Occipital lobe (tissue), 2 donors: Measurements from ENCODE around the gene CIPC. TPM values are rescaled to one million over a fixed set of nuclear protein-coding genes. Genes with fewer than 3 reads are reported as not detected.

Source experiments
- DNase-seq: peaks from one replicate; lab custom pipeline; 2025; lab: John Stamatoyannopoulos, UW
- total RNA-seq: library from RNA; depleted of rRNA; stranded (reverse); fragments of >200 nt; gene quantifications from one replicate; pipeline ENCODE4 v1.2.3, GENCODE V29; 2014

The CIPC gene
- total RNA-seq, 1 donor from 2014 or later = 44.5 TPM

GRCh38 chr14:77069551-77069950 is 28.5 kb upstream of the CIPC start:
- no peak for DNase-seq

DNA sequence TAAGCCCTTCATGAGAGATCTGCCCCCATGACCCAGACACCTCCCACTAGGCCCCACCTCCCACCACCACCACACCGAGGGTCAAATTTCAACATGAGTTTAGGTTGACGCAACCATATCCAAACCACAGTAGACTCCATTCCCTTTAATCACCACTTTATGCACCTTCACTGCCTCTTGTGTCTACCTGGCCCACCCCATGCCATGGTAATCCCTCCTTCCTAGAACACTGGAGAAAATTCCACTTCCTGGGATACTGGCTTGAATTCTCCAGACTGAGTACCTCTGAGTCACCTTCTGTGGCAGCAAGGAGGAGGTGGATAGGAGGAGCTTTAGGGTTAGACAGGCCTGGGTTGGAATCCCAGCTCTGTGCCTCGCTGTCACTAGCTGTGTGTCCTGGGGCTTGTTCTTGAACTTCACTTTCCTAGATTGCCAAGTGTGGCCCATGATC is 26.1 kb upstream of the CIPC start:
- no peak for DNase-seq

DNA sequence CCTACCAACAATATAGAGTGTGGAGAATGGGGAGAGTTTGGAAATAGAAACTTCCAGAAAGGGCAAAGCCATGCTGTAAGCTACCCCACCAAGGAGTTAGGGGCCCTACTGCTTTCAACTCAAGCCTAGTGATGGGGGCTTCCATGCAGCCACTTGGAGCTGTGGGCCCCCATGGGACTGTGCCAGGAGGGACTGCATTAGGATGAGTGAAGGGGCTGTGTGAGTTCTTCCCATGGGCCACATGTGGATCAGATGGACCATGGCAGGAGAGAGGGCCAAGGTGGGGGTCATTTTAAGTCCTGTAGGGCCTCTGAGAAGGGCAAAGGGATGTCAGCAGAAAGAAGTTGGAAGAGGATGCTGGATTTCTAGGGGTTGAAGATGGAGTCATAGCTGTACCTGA is 23.1 kb upstream of the CIPC start:
- DNase-seq = no peak

DNA sequence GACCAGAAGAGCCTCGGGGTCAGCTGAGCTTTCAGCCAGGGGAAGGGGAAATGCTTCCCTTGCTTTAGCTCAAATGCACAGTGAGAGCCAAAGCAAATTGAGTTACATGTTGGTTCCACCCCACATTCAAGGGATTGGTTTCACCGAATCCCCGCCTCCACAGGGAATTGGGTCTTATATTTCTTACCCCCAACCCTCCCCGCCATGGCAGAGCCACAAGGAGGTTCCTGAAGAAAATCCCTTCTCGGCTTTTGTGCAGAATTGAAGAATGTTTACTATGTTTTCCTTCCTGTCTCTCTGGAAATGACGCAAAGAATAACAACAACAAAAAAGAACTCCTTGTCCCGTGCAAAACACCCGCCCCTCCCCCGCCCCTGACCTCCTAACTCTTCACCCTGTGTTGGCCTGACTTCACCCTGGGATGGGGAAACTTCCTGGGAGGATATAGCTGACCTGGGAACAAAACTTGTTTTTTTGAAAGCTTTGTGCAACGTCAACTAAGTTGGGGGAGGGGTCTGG is 21.9 kb upstream of the CIPC start:
- no peak for DNase-seq

DNA sequence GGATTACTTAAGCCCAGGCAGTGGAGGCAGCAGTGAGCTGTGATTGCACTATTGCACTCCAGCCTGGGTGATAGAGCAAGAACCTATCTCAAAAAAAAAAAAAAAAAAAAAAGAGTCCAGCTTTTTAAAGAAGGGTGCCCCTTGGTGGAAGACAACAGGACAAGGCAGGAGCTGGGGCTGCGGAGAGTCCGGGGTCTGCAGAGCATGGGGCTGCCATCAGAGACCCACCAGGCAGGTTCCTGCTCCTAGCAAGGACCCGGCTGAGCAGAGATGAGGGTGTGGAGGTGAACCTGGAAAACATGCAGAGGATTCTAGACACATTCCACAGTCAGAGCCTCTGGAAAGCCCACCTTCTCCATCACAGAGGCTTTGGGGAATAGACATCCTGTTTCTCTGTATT is 21.0 kb upstream of the CIPC start:
- DNase-seq = no peak

DNA sequence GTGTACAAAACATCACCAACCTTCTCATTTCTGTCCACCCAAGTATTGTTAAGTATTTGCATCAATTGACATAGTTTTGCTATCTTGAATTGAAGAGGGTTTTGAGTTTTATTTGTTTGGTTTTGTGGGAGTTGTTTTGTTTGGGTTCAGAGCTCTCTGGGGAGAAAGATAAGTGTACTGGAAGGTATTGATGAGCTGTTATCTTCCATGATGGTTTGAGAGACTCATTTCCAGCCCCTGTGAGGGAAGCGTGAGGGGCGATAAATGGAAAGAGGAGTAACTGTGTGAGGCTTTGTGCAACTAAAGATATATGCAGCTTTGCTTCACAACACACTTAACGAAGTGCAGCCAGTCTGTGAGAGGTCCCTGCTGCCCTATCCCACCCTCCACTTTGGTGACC is 15.7 kb upstream of the CIPC start:
- no peak for DNase-seq

DNA sequence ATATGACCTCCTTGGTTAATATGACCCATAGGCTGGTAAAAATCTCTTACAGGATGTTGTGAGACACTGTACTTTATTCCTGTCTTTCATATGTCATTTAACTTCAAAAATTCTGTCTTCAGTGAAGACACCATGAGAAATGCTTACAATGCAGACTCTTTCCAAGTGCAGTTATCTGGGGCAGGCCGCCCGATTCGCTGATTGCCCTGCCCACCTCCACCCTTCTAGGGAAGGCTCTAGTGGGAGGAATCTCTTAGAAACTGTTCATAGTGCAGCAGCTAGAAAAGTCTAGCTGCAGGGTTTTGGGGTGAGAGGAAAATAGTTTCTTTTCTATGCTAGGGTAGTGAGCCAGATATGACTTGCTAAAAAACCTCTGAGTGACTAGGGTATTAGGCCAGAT is 15.0 kb upstream of the CIPC start:
- DNase-seq = no peak

DNA sequence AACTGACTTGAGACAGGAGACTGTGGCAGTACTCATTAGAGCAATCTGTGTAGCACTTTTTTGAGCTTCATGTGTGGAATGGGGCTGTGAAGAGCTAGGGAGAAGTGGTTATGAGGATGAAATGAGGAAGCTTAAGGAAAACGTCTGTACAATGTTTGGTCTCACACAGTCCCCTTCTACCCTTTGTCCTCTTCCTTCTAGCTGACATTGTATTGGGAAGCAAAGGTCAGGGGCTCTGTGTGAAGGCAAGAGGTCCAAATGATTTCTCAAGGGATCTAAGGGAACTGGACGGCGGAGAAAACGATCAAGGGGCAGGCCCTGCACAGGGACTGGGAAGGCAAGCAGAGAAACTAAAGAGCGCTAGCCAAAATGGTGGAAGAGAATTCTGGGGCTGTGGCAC is 13.1 kb upstream of the CIPC start:
- no peak for DNase-seq

DNA sequence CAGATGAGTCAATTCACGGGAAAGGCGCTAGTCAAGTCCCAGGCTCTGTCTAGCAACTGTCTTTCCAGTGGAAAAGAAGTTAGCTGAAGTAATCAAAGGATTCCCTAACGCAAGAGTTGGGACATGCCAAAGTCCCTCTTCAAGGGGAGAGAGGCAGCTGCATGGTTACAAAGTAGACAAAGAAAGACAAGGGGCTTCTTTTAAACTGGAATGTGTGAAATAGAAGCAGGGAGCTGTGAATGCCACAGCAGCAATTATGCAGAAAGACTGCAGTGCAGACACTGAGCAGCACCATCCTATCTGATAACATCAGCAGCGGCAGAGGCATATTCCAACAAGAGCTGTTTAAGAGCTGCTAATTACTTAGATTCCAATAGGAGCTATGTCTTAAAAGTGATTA is 12.5 kb upstream of the CIPC start:
- no peak for DNase-seq

- DNase-seq = no peak
Measured at GRCh38 chr14:77086017-77086727, 11.9 kb upstream of the CIPC start.

DNA sequence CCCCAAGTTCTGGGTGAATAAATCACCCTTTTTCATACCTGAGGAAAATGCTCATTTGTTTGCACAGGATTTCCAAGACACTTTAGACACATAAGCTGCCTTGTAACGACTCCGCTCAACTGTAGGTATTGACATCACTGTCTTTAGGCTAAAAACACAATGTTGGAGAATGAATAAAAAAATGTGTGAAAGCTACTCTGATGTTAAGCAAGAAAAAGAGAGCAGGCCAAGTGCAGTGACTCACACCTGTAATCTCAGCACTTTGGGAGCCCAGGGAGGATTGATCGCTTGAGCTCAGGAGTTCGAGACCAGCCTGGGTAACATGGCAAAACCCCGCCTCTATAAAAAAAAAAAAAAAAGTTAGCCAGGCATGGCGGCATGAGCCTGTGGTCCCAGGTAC is 11.1 kb upstream of the CIPC start:
- no peak for DNase-seq

DNA sequence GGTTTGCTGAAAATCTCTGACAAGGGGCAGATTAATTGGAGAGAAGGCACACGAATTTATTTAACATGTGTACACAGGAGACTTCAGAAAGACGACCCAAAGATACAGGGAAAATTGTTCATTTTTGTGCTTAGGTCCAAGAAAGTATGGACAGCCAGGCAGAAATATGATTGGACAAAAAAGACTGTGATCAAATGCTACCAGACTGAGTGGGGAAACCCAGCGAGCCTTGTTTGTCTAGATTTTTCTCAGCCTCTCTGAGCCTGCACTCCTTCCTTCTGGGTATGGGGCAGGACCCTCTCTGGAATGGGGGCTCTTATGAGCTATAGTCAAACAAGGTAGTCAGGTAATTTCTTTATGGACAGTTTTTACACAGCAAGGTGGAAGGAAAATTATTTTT is 10.4 kb upstream of the CIPC start:
- no peak for DNase-seq

GRCh38 chr14:77088219-77088618 is 9.8 kb upstream of the CIPC start:
- no peak for DNase-seq

DNA sequence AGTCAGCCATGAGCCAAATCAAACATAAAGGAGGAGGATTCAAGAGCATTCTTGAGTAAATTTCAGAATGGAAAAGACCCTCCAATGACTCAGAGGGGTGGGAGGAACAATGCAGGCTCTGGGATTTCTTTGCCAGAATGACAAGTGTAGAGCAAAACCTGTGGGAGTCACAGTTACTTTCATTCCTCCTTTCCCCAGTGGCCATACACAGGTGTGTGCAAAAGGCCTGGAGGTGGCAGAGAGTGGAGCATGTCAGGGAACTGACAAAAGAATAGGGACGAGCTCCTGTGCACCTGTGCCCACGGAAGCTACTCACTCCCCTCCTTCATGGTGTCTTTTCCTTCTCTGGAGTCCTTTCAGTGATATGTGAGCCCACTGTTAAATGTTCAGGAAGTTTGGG is 9.4 kb upstream of the CIPC start:
- no peak for DNase-seq

- no peak for DNase-seq
Measured at GRCh38 chr14:77091518-77091917, 6.5 kb upstream of the CIPC start.

- no peak for DNase-seq
Measured at GRCh38 chr14:77092676-77093075, 5.4 kb upstream of the CIPC start.

- peak; percentile 46 for DNase-seq
Measured at GRCh38 chr14:77094672-77095284, 3.3 kb upstream of the CIPC start.

DNA sequence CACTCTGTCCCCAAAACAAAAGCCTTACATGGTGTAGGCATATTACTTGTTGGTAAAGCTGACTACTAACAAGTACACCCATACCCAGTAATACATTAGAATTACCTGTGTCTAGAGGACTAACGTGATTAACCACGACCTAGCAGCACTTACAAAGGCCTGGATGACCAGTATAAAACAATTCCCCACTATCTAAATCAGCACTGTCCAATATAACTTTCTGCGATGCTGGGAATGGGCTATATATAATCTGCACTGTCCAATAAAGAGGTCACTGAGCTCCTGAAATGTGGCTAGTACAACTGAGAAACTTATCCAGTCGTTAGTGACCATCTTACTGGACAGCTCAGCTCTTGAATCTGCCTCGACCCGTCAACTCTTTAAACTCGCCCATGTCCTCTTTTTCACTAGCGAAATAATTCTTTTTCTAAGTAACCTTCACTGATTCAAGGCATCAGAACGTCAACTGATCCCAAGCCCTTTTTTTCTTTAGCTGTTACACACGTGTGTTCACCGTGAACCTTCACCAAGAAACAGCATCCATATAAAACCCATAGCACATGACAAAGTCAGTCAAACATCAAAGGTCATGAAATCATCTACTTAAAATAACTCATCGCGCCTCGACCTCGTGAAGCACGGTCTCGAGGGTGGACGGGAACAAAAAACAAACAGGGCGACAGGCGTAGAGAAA is 905 bp upstream of the CIPC start:
- DNase-seq = no peak

GRCh38 chr14:77098529-77099353 is 683 bp downstream of the CIPC start:
- DNase-seq = peak; percentile 55

DNA sequence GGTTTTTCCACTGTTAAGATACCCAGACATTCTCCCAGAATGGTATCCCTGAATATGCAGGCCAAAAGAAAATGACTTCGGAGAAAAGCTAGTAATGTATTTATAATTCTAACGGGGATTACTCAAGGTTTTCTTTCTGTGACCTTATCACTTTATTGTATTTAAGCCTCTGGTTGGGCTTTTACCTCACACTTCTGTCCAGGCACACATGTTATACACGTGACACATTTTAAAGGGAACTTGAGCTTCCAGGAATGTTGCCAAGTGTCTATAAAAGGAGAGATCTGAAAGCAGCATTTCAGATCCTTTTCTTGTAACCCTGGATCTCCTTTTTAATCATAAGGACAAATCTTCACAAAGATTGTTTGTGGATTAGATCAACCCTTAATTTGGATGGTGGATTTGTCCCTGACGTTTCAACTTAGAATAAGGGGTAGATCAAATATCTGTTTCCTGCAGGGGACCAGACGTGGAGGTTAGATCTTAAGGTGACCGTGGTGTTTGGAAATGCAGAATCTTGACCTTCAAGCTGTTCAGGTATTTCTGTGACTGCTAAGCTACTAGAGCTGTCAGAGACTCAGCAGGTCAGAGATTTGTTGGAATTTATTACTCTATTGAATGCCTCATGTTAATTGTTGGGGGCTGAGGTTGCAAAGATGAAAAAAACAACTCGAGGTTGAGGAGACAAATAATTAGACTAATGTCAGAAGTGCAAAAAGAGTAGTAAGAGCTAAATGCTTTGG is 1.5 kb downstream of the CIPC start:
- DNase-seq = no peak

- no peak for DNase-seq
Measured at GRCh38 chr14:77100961-77101360, 2.9 kb downstream of the CIPC start.
